HUDEP-2 (cell line): Measurements from ENCODE around the gene DAPP1.
"Not testable (repeated sequence)": the region's sequence is repeated elsewhere in the genome, so short reads cannot be mapped to it uniquely, and the experiment has no call there.

Experiments
- DNase-seq, 76 experiments: peaks; one replicate each; lab custom pipeline; 2025; ENCODE audit not compliant: unreplicated experiment in 76 of 76; lab: John Stamatoyannopoulos, UW

The DAPP1 gene

GRCh38 chr4:99816545-99817308 is at the start of gene DAPP1:
Gene DAPP1, plus strand, starts transcription at chr4:99816827. Its CDS starts 87 bp downstream, at chr4:99816914.
- DNase-seq, result no peak

GRCh38 chr4:99770842-99771241 is 45.8 kb upstream of the DAPP1 start:
- not testable (repeated sequence) for DNase-seq

- no peak for DNase-seq
Measured at GRCh38 chr4:99783940-99784339, 32.7 kb upstream of the DAPP1 start.

GRCh38 chr4:99784842-99785241 is 31.8 kb upstream of the DAPP1 start:
- no peak for DNase-seq

- no peak for DNase-seq
Measured at GRCh38 chr4:99790796-99791617, 25.6 kb upstream of the DAPP1 start.

GRCh38 chr4:99800332-99801004 is 16.2 kb upstream of the DAPP1 start:
- DNase-seq, result no peak

GRCh38 chr4:99801005-99801699 is 15.5 kb upstream of the DAPP1 start:
- DNase-seq, result no peak

GRCh38 chr4:99803566-99804101 is 13.0 kb upstream of the DAPP1 start:
- no peak for DNase-seq

- DNase-seq, result no peak
Measured at GRCh38 chr4:99806545-99806944, 10.1 kb upstream of the DAPP1 start.

GRCh38 chr4:99807666-99808065 is 9.0 kb upstream of the DAPP1 start:
- DNase-seq, result no peak

- DNase-seq, result peak in 65 of 76 experiments; percentile 0 to 70 (median 27)
Measured at GRCh38 chr4:99808260-99808857, 8.3 kb upstream of the DAPP1 start.

GRCh38 chr4:99809326-99809725 is 7.3 kb upstream of the DAPP1 start:
- DNase-seq, result no peak

GRCh38 chr4:99810536-99810935 is 6.1 kb upstream of the DAPP1 start:
- no peak for DNase-seq

GRCh38 chr4:99811117-99811516 is 5.5 kb upstream of the DAPP1 start:
- no peak for DNase-seq

GRCh38 chr4:99811850-99812249 is 4.8 kb upstream of the DAPP1 start:
- DNase-seq, result peak in 34 of 76 experiments; percentile 1 to 60 (median 14)

- DNase-seq, result no peak
Measured at GRCh38 chr4:99815597-99816011, 1.0 kb upstream of the DAPP1 start.

GRCh38 chr4:99817309-99817890 is 773 bp downstream of the DAPP1 start:
- no peak for DNase-seq

GRCh38 chr4:99818661-99819060 is 2.0 kb downstream of the DAPP1 start:
- no peak for DNase-seq

- DNase-seq, result no peak
Measured at GRCh38 chr4:99821918-99822503, 5.4 kb downstream of the DAPP1 start.
